Measurements from ENCODE around the gene STXBP4. TPM values are rescaled to one million over a fixed set of nuclear protein-coding genes. Genes with fewer than 3 reads are reported as not detected.

The STXBP4 gene
- total and polyA plus RNA-seq, 2 experiments from 2014 or later = 25.0 to 52.1 TPM

- no peaks in the 10 kb centered on the region for H3K27me3 ChIP-seq (ENCODE audit: insufficient read depth)
- H3K4me3 ChIP-seq = no peak overlapping the region
- no peaks in the 10 kb centered on the region for H4K20me1 ChIP-seq (replicated peaks; ENCODE audit: insufficient read depth)
- no peak overlapping the region for H3K27ac ChIP-seq (ENCODE audit: low read depth)
- no peak overlapping the region for H2AFZ ChIP-seq
- H3K36me3 ChIP-seq (ENCODE audit: insufficient read depth) = no peaks in the 10 kb centered on the region
- ATAC-seq (no peak), DNase-seq (ENCODE audit: low spot score) (no peak)
- no peaks in the 10 kb centered on the region for H3K79me2 ChIP-seq (replicated peaks; ENCODE audit: insufficient read depth)
- H3K4me1 ChIP-seq (ENCODE audit: insufficient read depth) = no peaks in the 10 kb centered on the region
- H3K36me3 Mint-ChIP-seq (ENCODE audit: low read depth) = peaks cover 10% of the 10 kb centered on the region
- peaks cover 4% of the 10 kb centered on the region for H3K27me3 Mint-ChIP-seq (ENCODE audit: insufficient read depth, low read depth, poor library complexity)
- H3K9me2 ChIP-seq (ENCODE audit: insufficient read depth) = no peaks in the 10 kb centered on the region
- H3K4me2 ChIP-seq = no peak overlapping the region
- no peak overlapping the region for H3K4me3 Mint-ChIP-seq
- peaks cover 10% of the 10 kb centered on the region for H3K9me3 Mint-ChIP-seq
- H3K27ac Mint-ChIP-seq = no peak overlapping the region
- no peak for TF ChIP-seq EZH2 (IDR thresholded peaks at IDR 0.05; ENCODE audit: low read depth, unreplicated experiment)
- no peak for TF ChIP-seq NANOG (IDR thresholded peaks at IDR 0.05; ENCODE audit: borderline replicate concordance)
- TF ChIP-seq, protein P1, sequence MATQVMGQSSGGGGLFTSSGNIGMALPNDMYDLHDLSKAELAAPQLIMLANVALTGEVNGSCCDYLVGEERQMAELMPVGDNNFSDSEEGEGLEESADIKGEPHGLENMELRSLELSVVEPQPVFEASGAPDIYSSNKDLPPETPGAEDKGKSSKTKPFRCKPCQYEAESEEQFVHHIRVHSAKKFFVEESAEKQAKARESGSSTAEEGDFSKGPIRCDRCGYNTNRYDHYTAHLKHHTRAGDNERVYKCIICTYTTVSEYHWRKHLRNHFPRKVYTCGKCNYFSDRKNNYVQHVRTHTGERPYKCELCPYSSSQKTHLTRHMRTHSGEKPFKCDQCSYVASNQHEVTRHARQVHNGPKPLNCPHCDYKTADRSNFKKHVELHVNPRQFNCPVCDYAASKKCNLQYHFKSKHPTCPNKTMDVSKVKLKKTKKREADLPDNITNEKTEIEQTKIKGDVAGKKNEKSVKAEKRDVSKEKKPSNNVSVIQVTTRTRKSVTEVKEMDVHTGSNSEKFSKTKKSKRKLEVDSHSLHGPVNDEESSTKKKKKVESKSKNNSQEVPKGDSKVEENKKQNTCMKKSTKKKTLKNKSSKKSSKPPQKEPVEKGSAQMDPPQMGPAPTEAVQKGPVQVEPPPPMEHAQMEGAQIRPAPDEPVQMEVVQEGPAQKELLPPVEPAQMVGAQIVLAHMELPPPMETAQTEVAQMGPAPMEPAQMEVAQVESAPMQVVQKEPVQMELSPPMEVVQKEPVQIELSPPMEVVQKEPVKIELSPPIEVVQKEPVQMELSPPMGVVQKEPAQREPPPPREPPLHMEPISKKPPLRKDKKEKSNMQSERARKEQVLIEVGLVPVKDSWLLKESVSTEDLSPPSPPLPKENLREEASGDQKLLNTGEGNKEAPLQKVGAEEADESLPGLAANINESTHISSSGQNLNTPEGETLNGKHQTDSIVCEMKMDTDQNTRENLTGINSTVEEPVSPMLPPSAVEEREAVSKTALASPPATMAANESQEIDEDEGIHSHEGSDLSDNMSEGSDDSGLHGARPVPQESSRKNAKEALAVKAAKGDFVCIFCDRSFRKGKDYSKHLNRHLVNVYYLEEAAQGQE (IDR thresholded peaks at IDR 0.05; ENCODE audit: unreplicated experiment) = no peak
- no peaks in the 10 kb centered on the region for H3K4me1 Mint-ChIP-seq
- no peaks in the 10 kb centered on the region for H3F3A ChIP-seq (replicated peaks; ENCODE audit: low read depth)
These were observed 207.3 kb downstream of the STXBP4 start for GRCh38 chr17:55175788-55176427.

GRCh38 chr17:55177159-55177854 lies 208.7 kb downstream of the STXBP4 start:
- H3K79me2 ChIP-seq (replicated peaks; ENCODE audit: insufficient read depth) = no peaks in the 10 kb centered on the region
- no peak overlapping the region for H3K27ac ChIP-seq (ENCODE audit: low read depth)
- H2AFZ ChIP-seq = no peak overlapping the region
- Mint-ChIP-seq H3K4me1 (no peaks in the 10 kb centered on the region), H3K36me3 (ENCODE audit: low read depth) (peaks cover 10% of the 10 kb centered on the region), H3K4me3 (no peak overlapping the region), H3K27ac (no peak overlapping the region), H3K27me3 (ENCODE audit: insufficient read depth, low read depth, poor library complexity) (peaks cover 2% of the 10 kb centered on the region), H3K9me3 (peaks cover 10% of the 10 kb centered on the region)
- H3K4me2 ChIP-seq = no peak overlapping the region
- H4K20me1 ChIP-seq (replicated peaks; ENCODE audit: insufficient read depth) = no peaks in the 10 kb centered on the region
- no peak overlapping the region for H3K4me3 ChIP-seq
- no peaks in the 10 kb centered on the region for H3K36me3 ChIP-seq (ENCODE audit: insufficient read depth)
- H3K27me3 ChIP-seq (ENCODE audit: insufficient read depth) = no peaks in the 10 kb centered on the region
- TF ChIP-seq POLR2AphosphoS5 (IDR thresholded peaks at IDR 0.05; ENCODE audit: low read depth) (no peak), EZH2 (IDR thresholded peaks at IDR 0.05; ENCODE audit: low read depth, unreplicated experiment) (no peak), ZNF331 (CRISPR knock-in tag; IDR thresholded peaks at IDR 0.05; ENCODE audit: low read depth) (no peak), EZH2phosphoT487 (IDR thresholded peaks at IDR 0.05; ENCODE audit: unreplicated experiment) (no peak), NANOG (IDR thresholded peaks at IDR 0.05; ENCODE audit: borderline replicate concordance) (no peak)
- TF ChIP-seq, protein P2, sequence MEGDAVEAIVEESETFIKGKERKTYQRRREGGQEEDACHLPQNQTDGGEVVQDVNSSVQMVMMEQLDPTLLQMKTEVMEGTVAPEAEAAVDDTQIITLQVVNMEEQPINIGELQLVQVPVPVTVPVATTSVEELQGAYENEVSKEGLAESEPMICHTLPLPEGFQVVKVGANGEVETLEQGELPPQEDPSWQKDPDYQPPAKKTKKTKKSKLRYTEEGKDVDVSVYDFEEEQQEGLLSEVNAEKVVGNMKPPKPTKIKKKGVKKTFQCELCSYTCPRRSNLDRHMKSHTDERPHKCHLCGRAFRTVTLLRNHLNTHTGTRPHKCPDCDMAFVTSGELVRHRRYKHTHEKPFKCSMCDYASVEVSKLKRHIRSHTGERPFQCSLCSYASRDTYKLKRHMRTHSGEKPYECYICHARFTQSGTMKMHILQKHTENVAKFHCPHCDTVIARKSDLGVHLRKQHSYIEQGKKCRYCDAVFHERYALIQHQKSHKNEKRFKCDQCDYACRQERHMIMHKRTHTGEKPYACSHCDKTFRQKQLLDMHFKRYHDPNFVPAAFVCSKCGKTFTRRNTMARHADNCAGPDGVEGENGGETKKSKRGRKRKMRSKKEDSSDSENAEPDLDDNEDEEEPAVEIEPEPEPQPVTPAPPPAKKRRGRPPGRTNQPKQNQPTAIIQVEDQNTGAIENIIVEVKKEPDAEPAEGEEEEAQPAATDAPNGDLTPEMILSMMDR (conservative IDR thresholded peaks at IDR 0.05; ENCODE audit: low read depth in 2 of 2) = peak; percentile 51 to 79
- ATAC-seq = peak; percentile 91
- H3F3A ChIP-seq (replicated peaks; ENCODE audit: low read depth) = no peaks in the 10 kb centered on the region
- H3K9me2 ChIP-seq (ENCODE audit: insufficient read depth) = no peaks in the 10 kb centered on the region
- DNase-seq (ENCODE audit: low spot score) = peak; percentile 62
- H3K4me1 ChIP-seq (ENCODE audit: insufficient read depth) = no peaks in the 10 kb centered on the region
